K562 (cell line): ENCODE results near the gene RAB17. TPM values are rescaled to one million over a fixed set of nuclear protein-coding genes. Genes with fewer than 3 reads are reported as not detected.

ENCODE experiments used
- ATAC-seq: fragments of 200-7000 bp; cut with Tn5 transposase; 3 replicates; pipeline ENCODE4 v1.9.1; 2020; ENCODE audit warnings: moderate library complexity
- BruUV-seq: library from RNA; stranded (reverse); fragments of 400-500 nt; replicated peaks from 2 replicates; lab custom pipeline; 2021; lab: Mats Ljungman, UMichigan
- CTCF ChIA-PET: fragments of 300-600 bp; formaldehyde crosslinking; extraction: SDS; loops from one replicate; lab custom pipeline; 2021; ENCODE audit warnings: low intra/inter-chr PET ratio; lab: Yijun Ruan, JAX
- POLR2A ChIA-PET: fragments of 300-600, 350-650 bp; sonication (Branson Sonifier 250); formaldehyde crosslinking; extraction: SDS; loops from one replicate; lab custom pipeline; 2021; ENCODE audit warnings: antibody characterized with exemption, inconsistent platforms; lab: Yijun Ruan, JAX
- DNase-seq, 4 experiments: peaks; one replicate each; pipeline versions ENCODE4 v3.0.0 to v3.0.0-alpha.2; 2011 to 2018; ENCODE audit warnings: low spot score in 3 of 4, mixed read lengths in 3 of 4; ENCODE audit errors: extremely low read depth in 1 of 4
- FAIRE-seq: peaks from 2 replicates; lab custom pipeline; 2011; peaks lifted over from hg19 to GRCh38; lab: Jason Lieb, UNC
- H2AFZ ChIP-seq: 2 replicates; pipeline ENCODE4 v1.6.0; 2011; ENCODE audit warnings: low read depth, low read length, control low read depth, inconsistent platforms
- H3K27ac ChIP-seq: fragments of 200-600 bp; 3 replicates; pipeline ENCODE4 v1.8.0; 2011; ENCODE audit warnings: low read depth, mild to moderate bottlenecking, control low read depth, inconsistent platforms, low read length, moderate library complexity, mixed read lengths; ENCODE audit errors: extremely low read depth
- H3K27me3 ChIP-seq, 2 experiments: fragments of 300-600 bp in 1 of 2; 2 replicates in 1 of 2; 3 replicates in 1 of 2; pipeline versions ENCODE4 v1.6.0 to v1.8.0; 2011; ENCODE audit warnings: inconsistent platforms in 2 of 2, low read length in 2 of 2, mild to moderate bottlenecking in 1 of 2, mixed read lengths in 1 of 2, moderate library complexity in 1 of 2; ENCODE audit not compliant: control insufficient read depth in 2 of 2, insufficient read depth in 2 of 2
- H3K36me3 ChIP-seq: fragments of 300-600 bp; 3 replicates; pipeline ENCODE4 v1.8.0; 2011; ENCODE audit warnings: mild to moderate bottlenecking, low read length, inconsistent platforms; ENCODE audit not compliant: control insufficient read depth, insufficient read depth
- H3K4me1 ChIP-seq, 2 experiments: fragments of 200-600 bp in 1 of 2; replicated peaks in 1 of 2; 2 replicates in 1 of 2; 3 replicates in 1 of 2; pipeline versions ENCODE4 v1.5.1 to v1.8.0; 2011; ENCODE audit warnings: inconsistent platforms in 2 of 2, low read length in 2 of 2, mild to moderate bottlenecking in 1 of 2, mixed read lengths in 1 of 2, moderate library complexity in 1 of 2; ENCODE audit not compliant: control insufficient read depth in 2 of 2, insufficient read depth in 2 of 2
- H3K4me2 ChIP-seq: 2 replicates; pipeline ENCODE4 v1.6.1; 2011; ENCODE audit warnings: low read length, control low read depth, inconsistent platforms, mixed read lengths; ENCODE audit not compliant: insufficient read depth
- H3K4me3 ChIP-seq: fragments of 200-600 bp; sonication (generic), shearing (Covaris generic); 2 replicates; pipeline ENCODE4 v1.5.1; 2016; ENCODE audit warnings: control low read depth, inconsistent platforms
- H3K79me2 ChIP-seq: fragments of 200-600 bp; 3 replicates; pipeline ENCODE4 v1.8.0; 2011; ENCODE audit warnings: low read length, inconsistent platforms; ENCODE audit not compliant: control insufficient read depth, insufficient read depth
- H3K9ac ChIP-seq, 2 experiments: 2 replicates each; pipeline versions ENCODE4 v1.6.0 to v1.6.1; 2011; ENCODE audit warnings: low read depth in 2 of 2, low read length in 2 of 2, control low read depth in 1 of 2, inconsistent platforms in 1 of 2, mild to moderate bottlenecking in 1 of 2, mixed read lengths in 1 of 2; ENCODE audit not compliant: insufficient read depth in 1 of 2
- H3K9me1 ChIP-seq: one replicate; pipeline ENCODE4 v1.6.0; 2011; ENCODE audit warnings: inconsistent platforms, mild to moderate bottlenecking, low read length, moderate library complexity; ENCODE audit not compliant: control insufficient read depth, insufficient read depth
- H3K9me3 ChIP-seq: replicated peaks from 2 replicates; pipeline ENCODE4 v1.5.1; 2011; ENCODE audit warnings: low read depth, low read length, inconsistent platforms; ENCODE audit not compliant: control insufficient read depth, insufficient read depth
- H4K20me1 ChIP-seq: replicated peaks from 2 replicates; pipeline ENCODE4 v1.6.1; 2011; ENCODE audit warnings: low read length, inconsistent platforms, mixed read lengths; ENCODE audit not compliant: control insufficient read depth, insufficient read depth
- MBD1 ChIP-seq: fragments of 250-450 bp; sonication (Bioruptor Pico); IDR thresholded peaks from 2 replicates; pipeline ENCODE4 v1.8.0; 2022; ENCODE audit warnings: inconsistent platforms
- SIN3B ChIP-seq: fragments of 450-650 bp; IDR thresholded peaks from 2 replicates; pipeline ENCODE4 v1.6.1; 2017; ENCODE audit warnings: low read depth, mild to moderate bottlenecking, moderate library complexity
- ZNF274 ChIP-seq: IDR thresholded peaks from 2 replicates; pipeline ENCODE4 v1.6.1; 2011; ENCODE audit warnings: low read depth, mild to moderate bottlenecking, low read length, moderate library complexity, borderline replicate concordance
- WGBS: fragments of 100-300 bp; shearing (Covaris generic); methylation state at CpG from one replicate; pipeline ENCODE4 v1.1.6; 2016; ENCODE audit warnings: low coverage, mixed read lengths; ENCODE audit not compliant: insufficient coverage; ENCODE audit errors: missing lambda C conversion rate; 5-methylcytosine and 5-hydroxymethylcytosine counted together
- in situ Hi-C: fragments of 300-500 bp; cut with MboI; formaldehyde crosslinking; loops from 4 replicates; pipeline ENCODE4 v1.15.0; 2018; ENCODE audit warnings: inconsistent platforms, mixed read lengths
- intact Hi-C: fragments of 100-400 bp; cut with micrococcal nuclease; formaldehyde crosslinking; loops from 2 replicates; pipeline ENCODE4 v1.14.2; 2022
- polyA plus RNA-seq, 8 experiments: library from polyadenylated mRNA; depleted of rRNA in 4 of 8; stranded (reverse) in 5 of 8; unstranded in 3 of 8; fragments of >200 nt; fragmentation: Nextera tagmentation in 2 of 8; fragmentation: Illumina TruSeq in 1 of 8; extraction: Ambion mirVana in 2 of 8; extraction: Trizol in 1 of 8; gene quantifications; 2 replicates each; pipeline versions ENCODE4 v1.2.1 to v1.2.3, GENCODE V29; 2011 to 2014; ENCODE audit warnings: inconsistent platforms in 1 of 8, missing spikeins in 1 of 8
- total RNA-seq, 7 experiments: library from RNA; depleted of rRNA in 6 of 7; stranded (reverse); fragments of >200 nt in 6 of 7; fragmentation: Illumina TruSeq in 2 of 7; extraction: Trizol in 2 of 7; gene quantifications; 2 replicates each; pipeline versions ENCODE4 v1.2.1 to v1.2.3, GENCODE V29; 2011 to 2021; ENCODE audit warnings: low replicate concordance in 1 of 7

Gene RAB17
- total and polyA plus RNA-seq, 9 of the 15 experiments (the other 6 are each of a cell fraction or from before 2014, with no cell fraction given): 0.13 TPM; not detected in 8

GRCh38 chr2:237628247-237629187, 38.0 kb upstream of the RAB17 start:
- Histone ChIP-seq H3K9me3 (no peaks in the 10 kb centered on the region), H3K9me1 (no peaks in the 10 kb centered on the region), H3K4me3 (no peak overlapping the region), H4K20me1 (no peaks in the 10 kb centered on the region; the same call in 1 of the 2 replicates), H3K4me1 (no peaks in the 10 kb centered on the region), H3K4me2 (no peak overlapping the region), H3K36me3 (no peaks in the 10 kb centered on the region), H2AFZ (no peak overlapping the region), H3K27me3 (peaks cover 11 to 76% of the 10 kb centered on the region in 2 experiments), H3K79me2 (no peaks in the 10 kb centered on the region), H3K9ac (no peak overlapping the region), H3K27ac (no peak overlapping the region)
- intact Hi-C loops: no loop called here
- ChIA-PET POLR2A (interaction anchor here (0.7 kb wide), 1 partner anchor 164 kb away, joined by 4 read pairs; no protein-coding TSS in a partner anchor), CTCF (no interaction called here)
- DNase-seq: no peak
- 5% methylated on average over 11 of the region's 14 CpGs for WGBS
- in situ Hi-C loops: no loop called here
- no peak for ATAC-seq
- FAIRE-seq: no peak
- no TSS peak for BruUV-seq
- TF ChIP-seq ZNF274 (no peak), SIN3B (no peak), MBD1 (CRISPR knock-in tag) (no peak)
